Measurements from ENCODE around the gene TMEM202. TPM values are rescaled to one million over a fixed set of nuclear protein-coding genes. Genes with fewer than 3 reads are reported as not detected.

Gene TMEM202
- polyA plus RNA-seq, 2 of the 4 experiments (the other 2 are of a cell fraction) = not detected

DNA sequence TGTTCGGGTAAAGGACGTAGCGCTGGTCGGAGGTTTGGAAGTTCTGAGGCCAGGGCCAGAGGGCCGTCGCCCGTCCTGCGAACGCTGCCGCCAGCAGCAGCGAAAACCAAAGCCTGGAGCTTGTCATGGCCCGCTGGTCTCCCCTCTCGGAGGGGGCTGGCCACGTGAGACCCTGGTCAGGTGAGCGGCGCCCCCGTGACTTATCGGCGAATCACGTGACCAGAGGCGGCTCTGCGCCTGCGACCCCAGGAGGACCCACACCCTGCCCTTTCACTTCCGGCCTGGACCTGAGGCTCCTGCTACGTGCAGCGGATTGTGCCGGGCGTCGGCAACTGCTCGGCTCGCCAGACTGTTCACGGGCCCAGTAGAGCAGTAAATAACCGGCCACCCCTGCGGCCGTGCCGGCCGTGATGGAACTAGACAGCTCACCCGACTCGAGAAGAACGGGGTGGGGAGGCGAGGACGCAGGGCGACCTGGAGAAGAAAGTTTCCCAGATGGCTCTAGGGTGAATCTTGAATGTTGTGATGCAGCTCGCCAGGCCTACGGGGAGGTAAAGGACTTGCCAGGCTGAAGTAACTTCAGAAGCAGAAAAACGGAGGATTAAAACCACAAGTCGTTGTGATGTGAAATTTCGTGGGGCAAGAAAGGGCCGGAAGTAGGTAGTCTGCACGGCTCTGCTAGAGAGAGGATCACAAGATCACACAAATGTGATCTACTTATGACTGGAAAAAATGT lies 22.1 kb upstream of the TMEM202 start, which contains the start of gene HEXA (continued):
- TF ChIP-seq BHLHE40 (IDR thresholded peaks at IDR 0.05; ENCODE audit: low read depth, low read length) (peak; percentile 85; the same call in 1 of the 2 replicates), FOXS1 (CRISPR knock-in tag; IDR thresholded peaks at IDR 0.05) (no peak), CHD4 (IDR thresholded peaks at IDR 0.05; ENCODE audit: borderline replicate concordance) (no peak), HOXB5 (CRISPR knock-in tag; IDR thresholded peaks at IDR 0.05) (peak; percentile 80; the same call in 1 of the 2 replicates), MYC (IDR thresholded peaks at IDR 0.05; ENCODE audit: borderline replicate concordance, low read length) (peak; percentile 87), USF2 (IDR thresholded peaks at IDR 0.05) (peak; percentile 100), RCOR1 (IDR thresholded peaks at IDR 0.05; ENCODE audit: low read depth, low read length) (no peak), KDM1A (IDR thresholded peaks at IDR 0.05; ENCODE audit: low read depth) (no peak), CEBPB (IDR thresholded peaks at IDR 0.05) (no peak), ZSCAN20 (CRISPR knock-in tag; IDR thresholded peaks at IDR 0.05) (no peak), ELK1 (IDR thresholded peaks at IDR 0.05; ENCODE audit: low read depth, low read length) (0 out of 2 replicates have a peak, but pooled peaks have one; percentile 52), RNF2 (IDR thresholded peaks at IDR 0.05; ENCODE audit: borderline replicate concordance, low read depth) (no peak), HOXB13 (CRISPR knock-in tag; IDR thresholded peaks at IDR 0.05; ENCODE audit: low read depth) (peak; percentile 57), POLR2AphosphoS2 (conservative IDR thresholded peaks at IDR 0.05; ENCODE audit: low read length) (no peak), MAFK (IDR thresholded peaks at IDR 0.05; ENCODE audit: partially characterized antibody) (no peak), MAZ (IDR thresholded peaks at IDR 0.05; ENCODE audit: borderline replicate concordance, low read depth, low read length) (peak; percentile 99)
- TF ChIP-seq, protein P1, sequence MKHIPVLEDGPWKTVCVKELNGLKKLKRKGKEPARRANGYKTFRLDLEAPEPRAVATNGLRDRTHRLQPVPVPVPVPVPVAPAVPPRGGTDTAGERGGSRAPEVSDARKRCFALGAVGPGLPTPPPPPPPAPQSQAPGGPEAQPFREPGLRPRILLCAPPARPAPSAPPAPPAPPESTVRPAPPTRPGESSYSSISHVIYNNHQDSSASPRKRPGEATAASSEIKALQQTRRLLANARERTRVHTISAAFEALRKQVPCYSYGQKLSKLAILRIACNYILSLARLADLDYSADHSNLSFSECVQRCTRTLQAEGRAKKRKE (CRISPR knock-in tag; IDR thresholded peaks at IDR 0.05; ENCODE audit: low read depth) = peak; percentile 18; the same call in 1 of the 2 replicates
- TF ChIP-seq, protein P2, sequence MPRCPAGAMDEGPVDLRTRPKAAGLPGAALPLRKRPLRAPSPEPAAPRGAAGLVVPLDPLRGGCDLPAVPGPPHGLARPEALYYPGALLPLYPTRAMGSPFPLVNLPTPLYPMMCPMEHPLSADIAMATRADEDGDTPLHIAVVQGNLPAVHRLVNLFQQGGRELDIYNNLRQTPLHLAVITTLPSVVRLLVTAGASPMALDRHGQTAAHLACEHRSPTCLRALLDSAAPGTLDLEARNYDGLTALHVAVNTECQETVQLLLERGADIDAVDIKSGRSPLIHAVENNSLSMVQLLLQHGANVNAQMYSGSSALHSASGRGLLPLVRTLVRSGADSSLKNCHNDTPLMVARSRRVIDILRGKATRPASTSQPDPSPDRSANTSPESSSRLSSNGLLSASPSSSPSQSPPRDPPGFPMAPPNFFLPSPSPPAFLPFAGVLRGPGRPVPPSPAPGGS (IDR thresholded peaks at IDR 0.05) = peak; percentile 94
- TF ChIP-seq, protein P3, sequence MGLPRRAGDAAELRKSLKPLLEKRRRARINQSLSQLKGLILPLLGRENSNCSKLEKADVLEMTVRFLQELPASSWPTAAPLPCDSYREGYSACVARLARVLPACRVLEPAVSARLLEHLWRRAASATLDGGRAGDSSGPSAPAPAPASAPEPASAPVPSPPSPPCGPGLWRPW (IDR thresholded peaks at IDR 0.05) = no peak

- no peak overlapping the region for H3K4me3 ChIP-seq
- ATAC-seq = no peak
- no peak overlapping the region for H3K27ac ChIP-seq
- no peak for DNase-seq (ENCODE audit: low read depth in 1 of 2, low spot score in 1 of 2)
- POLR2A ChIA-PET = no interaction called here
- peak overlapping the region; percentile 86; the same call in 2 of the 3 replicates for H3K4me2 ChIP-seq
- no peaks in the 10 kb centered on the region for H3K9me3 ChIP-seq
- WGBS (ENCODE audit: missing lambda C conversion rate) = 61% methylated on average over 1 of the region's 1 CpG
- H3K4me1 ChIP-seq = peaks cover 18% of the 10 kb centered on the region
- CTCF ChIA-PET = interaction anchor here (0.9 to 1.1 kb wide), 3 partner anchors 16 to 77 kb away, joined by 3 read pairs; no protein-coding TSS in a partner anchor
- FAIRE-seq = no peak
- TF ChIP-seq MAZ (IDR thresholded peaks at IDR 0.05; ENCODE audit: borderline replicate concordance, low read depth, low read length) (no peak), ZFP36 (IDR thresholded peaks at IDR 0.05; ENCODE audit: borderline replicate concordance, partially characterized antibody) (no peak), JUN (IDR thresholded peaks at IDR 0.05) (no peak), PHF8 (IDR thresholded peaks at IDR 0.05; ENCODE audit: borderline replicate concordance, low read depth) (no peak), EHF (CRISPR knock-in tag; IDR thresholded peaks at IDR 0.05) (no peak), ESRRA (IDR thresholded peaks at IDR 0.05; ENCODE audit: borderline replicate concordance, low read length) (no peak), RNF2 (IDR thresholded peaks at IDR 0.05; ENCODE audit: borderline replicate concordance, low read depth) (no peak), CHD4 (IDR thresholded peaks at IDR 0.05; ENCODE audit: borderline replicate concordance) (no peak), MYC (IDR thresholded peaks at IDR 0.05; ENCODE audit: borderline replicate concordance, low read length) (no peak), TFCP2L1 (CRISPR knock-in tag; IDR thresholded peaks at IDR 0.05) (no peak), RFX5 (IDR thresholded peaks at IDR 0.05) (no peak), SMC3 (IDR thresholded peaks at IDR 0.05) (no peak), HDAC2 (IDR thresholded peaks at IDR 0.05) (no peak), RARB (CRISPR knock-in tag; IDR thresholded peaks at IDR 0.05) (no peak), TP53 (CRISPR knock-in tag; IDR thresholded peaks at IDR 0.05) (no peak)
- TF ChIP-seq, protein P2 (IDR thresholded peaks at IDR 0.05) = no peak
- TF ChIP-seq, protein P4, sequence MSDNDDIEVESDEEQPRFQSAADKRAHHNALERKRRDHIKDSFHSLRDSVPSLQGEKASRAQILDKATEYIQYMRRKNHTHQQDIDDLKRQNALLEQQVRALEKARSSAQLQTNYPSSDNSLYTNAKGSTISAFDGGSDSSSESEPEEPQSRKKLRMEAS (IDR thresholded peaks at IDR 0.05) = no peak
- TF ChIP-seq, protein P1 (CRISPR knock-in tag; IDR thresholded peaks at IDR 0.05; ENCODE audit: low read depth) = no peak
Observed at GRCh38 chr15:72377331-72377730, 20.8 kb upstream of the TMEM202 start.

All from A549 (cell line).